ENCODE data around the gene CMSS1.

- TF ChIP-seq POLR2AphosphoS5 (IDR thresholded peaks at IDR 0.05; ENCODE audit: low read depth, low read length) (no peak), POLR2A (IDR thresholded peaks at IDR 0.05; ENCODE audit: low read depth, low read length) (no peak), TAF1 (IDR thresholded peaks at IDR 0.05; ENCODE audit: borderline replicate concordance, low read depth, low read length) (no peak)
These were observed 65.4 kb downstream of the CMSS1 start for GRCh38 chr3:99883138-99883461.
